GM19395 (cell line): ENCODE data around the gene EEF1AKMT4.

Experiments used
- ATAC-seq: cut with Tn5 transposase; IDR thresholded peaks from one replicate; pipeline ENCODE4 v1.9.1; 2021; ENCODE audit warnings: mild to moderate bottlenecking, moderate library complexity; ENCODE audit not compliant: unreplicated experiment

The EEF1AKMT4 gene

DNA sequence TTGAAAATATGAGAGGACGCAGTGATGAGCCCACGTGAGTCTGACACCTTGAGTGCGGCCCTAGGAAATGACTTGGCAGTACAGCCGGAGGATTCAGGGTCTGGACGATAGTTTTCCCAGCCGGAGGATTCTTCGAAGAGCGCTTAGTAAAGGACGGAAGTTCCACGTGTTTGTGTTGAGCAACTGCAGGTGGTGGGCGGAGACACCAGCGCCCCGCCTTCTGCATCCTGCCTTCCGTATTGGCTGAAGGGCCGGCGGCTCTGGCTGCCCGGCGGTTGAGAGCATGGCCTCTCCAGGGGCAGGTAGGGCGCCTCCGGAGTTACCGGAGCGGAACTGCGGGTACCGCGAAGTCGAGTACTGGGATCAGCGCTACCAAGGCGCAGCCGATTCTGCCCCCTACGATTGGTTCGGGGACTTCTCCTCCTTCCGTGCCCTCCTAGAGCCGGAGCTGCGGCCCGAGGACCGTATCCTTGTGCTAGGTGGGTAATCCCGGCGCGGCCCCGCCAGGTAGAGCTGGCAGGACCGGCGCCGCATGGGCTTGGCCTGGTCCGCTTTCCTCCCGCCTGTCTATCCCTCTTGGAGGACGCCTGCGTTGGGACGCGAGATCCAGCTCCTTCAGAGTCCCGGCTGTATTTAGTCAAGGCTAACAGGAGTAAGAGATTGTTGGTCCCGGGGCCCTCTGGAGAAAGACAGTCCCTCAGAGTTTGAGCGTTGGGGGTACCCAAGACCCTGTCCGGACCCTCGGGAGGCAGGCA is at the start of gene EEF1AKMT4:
TSS of gene EEF1AKMT4 (plus strand) at position 261 of the 755 bp plus-strand sequence. CDS start at position 284, 23 bp downstream.
- ATAC-seq, result peak; percentile 86

DNA sequence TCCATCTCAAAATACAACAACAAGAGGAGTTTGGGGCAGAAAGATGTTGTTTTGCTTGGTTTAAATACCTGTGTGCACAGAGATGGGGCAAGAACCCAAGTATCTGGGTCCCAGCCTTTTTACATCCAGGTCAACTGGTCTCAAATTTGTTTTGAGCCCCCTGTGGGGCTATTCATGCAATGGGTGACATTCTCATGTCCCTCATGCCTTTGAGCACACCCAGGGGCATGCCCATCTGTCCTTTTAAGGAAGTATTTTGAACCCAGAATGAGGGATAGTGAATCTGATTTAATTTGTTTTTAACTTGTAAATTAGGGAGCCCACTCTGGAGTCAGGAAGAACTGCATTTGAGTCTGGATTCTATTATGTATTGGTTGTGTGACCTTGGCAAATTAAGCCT is 48.6 kb upstream of the EEF1AKMT4 start:
- ATAC-seq, result no peak

DNA sequence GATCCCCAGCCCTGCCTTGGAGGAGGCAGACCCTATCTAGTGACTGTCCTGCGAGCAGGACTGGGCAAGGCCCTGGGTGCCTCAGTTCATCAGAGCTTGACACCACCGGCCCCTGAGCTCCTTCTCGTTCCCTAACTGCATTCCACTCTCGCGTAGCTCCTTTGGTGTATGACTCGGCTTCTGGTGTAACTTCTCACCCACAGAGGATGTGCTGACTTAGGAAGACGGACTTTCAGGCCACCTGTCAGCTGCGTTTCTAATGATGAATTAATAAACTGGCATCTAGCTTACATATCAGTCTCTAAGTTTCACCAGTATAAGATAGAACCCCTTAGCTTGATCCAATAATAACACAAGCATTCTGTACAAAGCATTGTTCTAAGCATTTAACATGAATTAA is 45.9 kb upstream of the EEF1AKMT4 start:
- no peak for ATAC-seq

DNA sequence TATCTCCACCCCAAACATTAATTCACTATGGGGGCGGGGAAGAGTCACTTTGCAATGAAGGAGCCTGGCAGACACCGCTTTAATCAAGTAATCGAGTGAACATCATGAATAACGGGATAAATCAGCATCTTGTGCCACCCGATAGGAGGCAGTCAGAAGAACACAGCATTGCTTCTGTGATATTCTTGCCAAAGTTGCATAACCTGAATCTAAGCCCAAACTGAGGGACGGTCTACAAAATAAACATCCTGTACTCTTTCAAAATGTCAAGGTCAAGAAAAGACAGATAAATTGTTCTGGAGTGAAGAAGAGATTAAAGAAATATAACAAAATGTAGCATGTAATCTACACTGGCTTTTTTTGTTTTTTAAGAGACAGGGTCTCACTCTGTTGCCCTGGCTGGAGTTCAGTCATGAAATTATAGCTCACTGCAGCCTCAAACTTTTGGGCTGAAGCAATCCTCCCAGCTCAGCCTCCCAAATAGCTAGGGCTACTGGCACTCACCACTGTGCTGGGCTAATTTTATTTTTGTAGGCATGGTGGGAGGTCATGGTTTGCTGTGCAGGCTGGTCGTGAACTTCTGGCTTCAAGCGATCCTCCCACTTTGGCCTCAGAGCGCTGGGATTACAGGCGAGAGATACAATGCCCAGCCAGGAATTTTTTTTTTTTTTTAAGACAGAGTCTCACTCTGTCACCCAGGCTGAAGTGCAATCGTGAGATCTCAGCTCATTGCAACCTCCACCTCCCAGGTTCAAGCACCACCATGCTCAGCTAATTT is 40.1 kb upstream of the EEF1AKMT4 start:
- ATAC-seq, result no peak

DNA sequence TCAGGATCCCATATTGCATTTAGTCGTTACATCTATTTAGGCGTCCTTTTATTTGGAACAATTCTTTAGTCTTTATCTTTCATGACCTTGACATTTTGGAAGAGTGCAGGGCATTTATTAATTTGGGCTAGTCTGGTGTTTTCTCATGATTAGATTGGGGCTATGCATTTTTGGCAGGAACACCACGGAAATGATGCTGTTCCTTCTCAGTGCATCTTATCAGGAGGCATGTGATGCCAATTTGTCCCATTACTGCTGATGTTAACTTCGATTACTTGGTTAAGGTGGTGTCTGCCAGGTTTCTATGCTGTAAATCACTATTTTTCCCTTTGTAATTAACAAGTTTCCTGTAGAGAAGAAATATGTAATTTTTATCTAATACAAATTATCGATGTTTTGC is 38.2 kb upstream of the EEF1AKMT4 start:
- ATAC-seq, result no peak

DNA sequence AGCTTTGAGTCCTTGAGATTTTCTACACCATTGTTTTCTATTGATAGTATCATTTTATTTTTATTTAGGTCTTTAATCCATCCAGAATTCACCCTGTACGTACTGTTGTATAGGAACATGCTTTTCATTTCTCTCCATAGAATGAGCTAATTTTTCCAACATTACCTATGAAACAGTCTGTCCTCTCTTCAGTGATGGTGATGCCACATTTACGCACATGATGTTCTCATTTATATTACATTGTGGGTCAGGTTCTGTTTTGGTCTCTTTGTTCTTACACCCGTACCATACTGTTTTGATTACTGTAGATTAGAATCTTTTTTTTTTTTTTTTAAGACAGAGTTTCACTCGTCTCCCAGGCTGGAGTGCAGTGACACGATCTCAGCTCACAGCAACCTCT is 37.8 kb upstream of the EEF1AKMT4 start:
- no peak for ATAC-seq

DNA sequence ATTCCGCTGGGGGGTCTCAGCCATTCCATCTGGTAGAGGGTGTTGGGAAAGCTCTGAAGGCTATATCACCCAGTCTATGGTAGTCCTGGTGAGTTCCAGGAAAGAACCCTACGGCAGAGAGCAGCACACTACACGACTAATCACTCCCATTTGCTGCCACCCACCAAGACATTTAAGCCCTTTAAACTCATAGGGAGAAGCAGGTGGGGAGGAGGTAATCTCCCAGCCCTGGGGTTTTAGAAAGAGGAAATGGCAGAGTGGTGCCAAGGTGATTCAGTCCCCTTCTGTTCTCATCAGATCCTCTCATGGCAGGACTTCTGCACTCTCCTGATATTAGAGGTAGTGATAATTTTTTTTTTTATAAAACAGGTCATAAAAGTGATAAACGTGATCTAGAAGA is 30.7 kb upstream of the EEF1AKMT4 start:
- no peak for ATAC-seq

DNA sequence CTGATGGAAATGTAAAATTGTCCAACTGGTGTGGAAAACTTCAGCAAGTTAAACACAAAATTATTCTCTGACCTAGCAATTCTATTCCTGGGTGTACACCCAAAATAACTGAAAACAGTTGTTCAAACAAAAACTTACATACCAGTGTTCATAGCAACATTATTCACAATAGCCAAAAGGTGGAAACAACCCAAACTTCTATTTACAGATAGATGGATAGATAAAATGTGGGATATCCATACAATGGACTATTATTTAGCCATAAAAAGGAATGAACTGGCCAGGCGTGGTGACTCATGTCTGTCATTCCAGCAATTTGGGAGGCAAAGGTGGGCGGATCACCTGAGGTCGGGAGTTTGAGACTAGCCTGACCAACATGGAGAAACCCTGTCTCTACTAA is 27.0 kb upstream of the EEF1AKMT4 start:
- no peak for ATAC-seq

DNA sequence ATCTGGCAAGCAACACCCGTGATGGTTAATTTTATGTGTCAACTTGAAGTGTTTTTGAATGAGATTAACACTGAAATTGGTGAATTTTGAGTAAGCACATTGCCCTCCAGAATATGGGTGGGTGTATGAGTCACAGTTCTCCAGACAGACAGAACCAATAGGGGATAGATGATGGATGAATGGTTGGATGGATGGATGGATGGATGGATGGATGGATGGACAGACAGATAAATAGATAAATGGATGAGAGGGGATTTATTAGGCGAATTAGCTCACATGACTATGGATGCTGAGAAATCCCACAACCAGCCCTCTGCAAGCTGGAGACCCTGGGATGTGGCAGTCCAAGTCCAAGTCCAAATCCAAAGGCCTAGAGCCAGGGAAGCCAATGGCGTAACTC is 25.5 kb upstream of the EEF1AKMT4 start:
- ATAC-seq, result no peak

DNA sequence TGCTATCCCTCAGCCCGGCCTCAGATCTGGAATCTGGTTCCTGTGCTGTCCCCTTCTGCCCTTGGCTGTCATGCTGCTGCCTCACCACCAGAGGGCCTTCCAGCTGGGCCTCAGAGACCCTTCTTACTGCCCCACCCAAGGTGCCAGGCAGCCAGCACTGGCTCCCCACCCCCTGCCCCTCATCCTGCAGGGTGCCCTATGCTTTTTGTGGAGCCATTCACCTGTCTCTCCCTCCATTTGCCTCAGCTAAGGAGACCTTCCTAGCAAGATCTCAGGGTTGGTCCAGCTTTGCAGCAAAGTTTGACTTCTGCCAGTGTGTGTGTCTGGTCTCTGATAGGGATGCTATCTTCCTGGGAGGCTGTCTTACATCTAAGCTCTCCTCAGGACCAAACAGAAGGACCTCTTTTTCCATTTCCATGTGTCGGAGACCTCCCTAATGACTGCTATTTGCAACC is 22.0 kb upstream of the EEF1AKMT4 start:
- ATAC-seq, result peak; percentile 48

DNA sequence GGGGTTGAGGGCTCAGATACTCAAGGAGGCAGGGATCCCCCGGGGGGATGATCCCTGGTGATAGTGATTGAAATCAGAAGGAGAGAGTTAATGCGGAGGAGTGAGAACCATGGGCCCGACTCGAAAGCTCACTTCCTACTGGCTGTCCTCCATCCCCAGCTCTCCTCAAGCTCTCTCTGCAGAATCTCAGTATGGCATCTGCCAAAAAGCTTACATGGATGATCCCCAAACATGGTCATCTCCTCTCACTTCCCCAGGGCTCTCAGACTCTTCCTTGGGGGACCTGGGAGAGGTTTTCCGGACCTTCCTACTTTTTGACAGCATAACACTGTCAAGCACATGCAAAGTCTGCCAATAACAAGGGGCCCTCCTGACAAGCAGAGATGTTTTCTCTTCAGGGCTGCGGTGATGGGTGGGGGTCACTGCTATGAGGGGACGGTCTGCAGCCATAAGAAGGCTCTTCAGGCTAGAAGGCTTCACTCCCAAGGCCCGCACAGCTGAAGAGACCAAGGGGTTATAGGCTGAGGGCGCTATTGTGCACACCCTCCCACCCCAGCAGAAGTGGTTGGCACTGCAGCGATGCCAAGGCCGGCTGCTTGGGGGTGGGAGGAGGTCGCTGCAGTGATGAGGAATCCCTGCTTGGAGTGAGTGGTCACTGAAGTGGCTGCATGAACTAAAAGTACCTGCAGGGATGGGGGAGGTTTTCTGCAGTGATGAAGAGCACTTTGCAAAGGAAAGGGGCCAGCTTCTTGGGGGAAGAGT is 20.9 kb upstream of the EEF1AKMT4 start:
- ATAC-seq, result no peak

DNA sequence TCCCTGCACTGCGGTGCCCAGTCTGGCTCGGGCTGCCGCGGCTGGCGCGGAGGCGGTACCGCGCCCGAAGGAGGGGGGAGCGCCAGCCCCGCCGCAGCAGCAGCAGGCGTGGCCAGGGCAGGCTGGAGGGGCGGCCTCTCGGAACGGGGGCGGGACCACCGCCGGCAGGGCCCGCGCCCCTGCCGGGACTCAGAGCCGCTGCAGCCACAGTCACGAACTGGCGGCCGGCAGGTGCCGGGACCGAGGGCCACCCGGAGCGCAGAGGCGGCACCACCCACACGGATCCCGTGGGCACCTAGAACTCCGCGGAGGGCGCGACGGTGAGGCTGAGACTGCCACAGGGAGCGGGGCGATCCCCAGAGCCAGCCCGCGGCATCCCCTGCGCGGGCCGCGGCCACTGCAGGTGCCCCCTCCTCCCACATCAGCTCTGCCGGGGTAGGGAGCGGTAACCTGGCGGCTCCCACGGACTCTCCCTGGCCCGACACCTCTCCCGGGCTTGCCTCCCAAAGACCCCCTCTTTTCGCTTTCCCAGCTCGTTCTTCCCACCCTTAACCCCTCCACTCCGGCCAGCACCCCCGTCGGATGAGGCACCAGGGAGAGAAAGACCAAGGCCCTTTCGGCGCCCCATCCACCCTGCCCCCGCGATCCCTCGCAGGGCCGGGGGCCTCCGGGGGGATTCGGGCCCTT is 19.9 kb upstream of the EEF1AKMT4 start, which contains the start of gene VWA5B2:
TSS of gene VWA5B2 (plus strand) at position 192 of the 687 bp plus-strand sequence. CDS start 944 bp downstream, outside the sequence.
- ATAC-seq, result no peak

DNA sequence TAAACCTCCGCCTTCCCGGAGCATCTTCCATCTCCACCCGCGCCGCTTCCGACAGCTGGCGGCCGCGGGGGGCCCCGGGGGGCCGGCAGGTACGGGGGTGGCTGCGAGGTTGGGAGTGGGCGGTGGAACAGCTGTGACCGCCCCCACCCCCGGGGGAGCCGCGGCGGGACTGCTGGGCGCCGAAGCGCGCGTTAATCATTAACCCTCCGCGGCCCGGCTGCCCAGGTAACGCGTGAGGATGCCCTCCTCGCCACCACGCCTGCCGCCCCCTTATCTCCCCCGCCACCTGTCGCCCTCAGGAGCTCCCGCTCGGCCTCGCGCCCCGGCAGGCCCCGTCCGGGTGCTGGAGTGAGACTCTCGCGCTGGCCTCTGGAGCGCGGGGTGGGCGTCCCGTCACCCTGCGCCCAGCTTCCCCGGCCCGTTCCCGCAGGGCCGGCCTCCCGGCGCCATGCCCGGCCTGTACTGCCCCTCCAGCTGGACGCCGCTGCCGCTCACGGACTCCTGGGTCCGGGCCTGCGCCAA is 19.3 kb upstream of the EEF1AKMT4 start:
- ATAC-seq, result no peak

DNA sequence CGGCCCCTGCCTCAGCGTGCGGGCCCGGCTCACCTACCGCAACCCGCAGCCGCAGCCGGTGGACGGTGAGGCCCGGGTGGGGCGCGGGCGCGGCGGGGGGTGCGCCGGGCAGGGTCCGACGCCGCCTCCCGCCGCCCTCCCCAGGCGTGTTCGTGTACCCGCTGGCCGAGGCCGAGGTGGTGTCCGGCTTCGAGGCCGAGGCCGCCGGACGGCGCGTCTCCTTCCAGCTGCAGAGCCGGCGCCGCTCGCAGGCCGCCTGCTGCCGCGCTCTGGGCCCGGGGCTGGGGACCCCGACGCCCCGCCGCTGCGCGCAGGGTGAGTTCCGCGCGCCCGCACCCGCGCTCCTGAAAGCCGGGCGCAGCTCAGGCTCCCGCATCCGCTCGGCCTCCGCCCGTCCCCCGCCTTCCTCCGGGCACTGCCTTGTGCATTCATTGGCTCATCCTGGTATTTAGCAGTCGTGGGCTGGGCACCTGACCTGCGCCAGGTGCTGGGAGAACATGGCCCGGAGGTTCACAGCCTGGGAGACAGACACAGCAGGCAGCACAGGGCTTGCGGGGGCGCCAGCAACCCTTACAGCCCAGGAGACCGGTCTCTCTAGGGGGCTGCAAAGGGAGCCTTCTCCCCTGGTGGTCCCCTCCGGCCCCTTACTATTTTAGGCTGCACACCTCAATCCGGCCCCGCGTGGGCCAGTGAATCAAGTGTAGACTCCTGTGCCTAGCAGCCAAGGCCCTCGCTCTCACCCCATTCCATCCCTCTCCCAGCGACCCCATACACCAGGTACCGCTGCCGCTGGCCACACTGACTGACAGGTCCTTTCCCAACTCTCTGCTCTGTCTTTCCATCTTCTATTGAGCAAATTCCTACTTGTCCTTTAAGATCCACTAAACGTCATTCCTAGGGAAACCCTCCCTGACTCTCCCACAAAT is 18.6 kb upstream of the EEF1AKMT4 start:
- ATAC-seq, result no peak

DNA sequence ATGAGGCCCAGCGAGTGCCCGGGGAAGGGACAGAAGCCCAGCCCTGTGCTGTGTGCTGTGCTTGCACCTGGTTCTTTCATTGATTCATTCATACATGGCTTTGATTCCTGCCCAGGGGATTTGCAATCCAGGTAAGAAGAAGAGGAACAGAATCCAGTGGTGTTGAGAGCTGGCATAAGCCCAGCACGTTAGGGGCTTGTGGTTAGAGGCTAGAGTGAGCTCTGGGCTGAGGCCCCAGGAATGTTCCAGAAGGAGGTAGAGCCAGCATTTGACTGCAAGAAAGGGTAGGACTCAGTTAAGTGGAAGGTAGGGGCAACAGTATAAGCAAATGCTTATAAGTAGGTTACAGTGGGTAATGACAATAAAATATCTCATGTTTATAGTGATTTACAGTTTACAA is 17.8 kb upstream of the EEF1AKMT4 start:
- no peak for ATAC-seq

DNA sequence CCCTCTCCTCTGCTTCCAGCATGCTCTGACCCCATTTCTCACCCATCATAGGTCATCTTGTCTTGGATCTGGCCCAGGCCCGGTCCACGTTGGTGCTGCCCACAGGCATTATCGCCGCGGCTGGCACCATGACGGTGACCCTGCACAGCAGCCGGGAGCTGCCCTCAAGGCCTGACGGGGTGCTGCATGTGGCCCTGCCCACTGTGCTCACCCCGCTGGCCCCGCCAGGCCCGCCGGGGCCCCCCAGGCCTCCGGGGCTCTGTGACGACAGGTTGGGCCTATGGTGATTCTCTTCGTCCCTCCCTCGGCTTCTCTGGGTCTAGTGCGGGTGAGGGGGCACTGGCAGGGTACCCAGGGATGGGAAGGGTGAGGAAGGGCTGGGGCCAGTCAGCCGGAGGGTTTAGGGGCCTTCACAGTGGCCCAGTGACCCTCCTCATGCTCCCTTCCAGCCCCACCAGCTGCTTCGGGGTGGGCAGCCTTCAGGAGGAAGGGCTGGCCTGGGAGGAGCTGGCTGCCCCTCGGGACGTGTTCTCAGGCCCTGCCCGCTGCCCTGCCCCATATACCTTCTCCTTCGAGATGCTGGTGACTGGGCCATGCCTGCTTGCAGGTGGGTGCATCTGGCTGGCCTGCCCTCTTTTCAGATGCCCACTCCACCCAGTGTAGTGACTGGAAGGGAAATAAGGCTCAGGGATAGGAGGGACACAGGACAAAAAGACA is 16.2 kb upstream of the EEF1AKMT4 start:
- no peak for ATAC-seq

DNA sequence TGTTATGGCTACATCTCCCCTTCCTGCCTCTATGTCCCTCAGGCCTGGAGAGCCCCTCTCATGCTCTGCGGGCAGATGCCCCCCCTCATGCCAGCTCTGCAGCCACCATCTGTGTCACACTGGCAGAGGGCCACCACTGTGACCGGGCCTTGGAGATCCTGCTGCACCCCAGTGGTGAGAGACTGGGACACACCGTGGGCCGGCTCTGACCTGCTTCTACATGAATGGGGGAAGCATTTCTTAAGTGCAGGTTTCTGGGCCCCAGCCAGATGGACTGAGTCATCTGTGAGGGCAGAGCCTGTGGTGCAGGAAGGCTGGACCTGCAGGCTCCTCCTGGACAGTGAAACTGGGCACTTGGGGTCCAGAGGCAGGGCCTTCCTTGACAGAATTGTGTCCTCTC is 15.2 kb upstream of the EEF1AKMT4 start:
- ATAC-seq, result no peak

DNA sequence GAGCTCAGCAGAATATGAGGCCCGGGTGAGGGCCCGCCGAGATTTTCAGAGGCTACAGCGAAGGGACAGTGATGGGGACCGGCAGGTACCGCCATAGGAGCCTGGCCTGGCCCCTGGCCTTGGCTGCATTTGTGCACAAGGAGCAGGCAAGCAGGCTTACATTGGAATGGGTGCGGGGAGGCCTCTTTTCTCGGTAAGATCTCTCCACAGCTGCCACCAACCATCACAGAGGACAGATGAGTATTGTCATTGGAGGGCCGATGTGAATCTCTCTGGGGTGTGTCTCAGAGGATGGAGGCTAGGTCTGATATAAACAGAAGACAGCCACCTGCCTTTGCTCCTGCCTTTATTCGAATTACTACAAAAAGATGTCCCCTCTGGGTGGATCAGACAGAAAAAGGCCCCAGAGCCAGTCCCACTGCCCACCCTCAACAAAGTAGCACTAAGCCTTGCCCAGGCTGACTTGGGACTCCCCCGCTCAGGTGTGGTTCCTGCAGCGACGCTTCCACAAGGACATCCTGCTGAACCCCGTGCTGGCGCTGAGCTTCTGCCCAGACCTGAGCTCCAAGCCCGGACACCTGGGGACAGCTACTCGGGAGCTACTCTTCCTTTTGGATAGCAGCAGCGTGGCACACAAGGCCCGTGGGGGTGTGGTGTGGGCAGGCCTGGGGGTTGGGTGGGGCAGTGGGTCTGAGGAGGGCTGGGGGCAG is 14.6 kb upstream of the EEF1AKMT4 start:
- no peak for ATAC-seq
